Chondrocyte (in vitro differentiated cells): ENCODE measurements around the gene PITX1. TPM values are rescaled to one million over a fixed set of nuclear protein-coding genes. Genes with fewer than 3 reads are reported as not detected.

Source experiments
- DNase-seq: peaks from one replicate; pipeline ENCODE4 v3.0.0; 2021; ENCODE audit warnings: mixed read lengths, low spot score
- H3K27ac Mint-ChIP-seq: one replicate; pipeline ENCODE4 v1.8.0; 2021; ENCODE audit warnings: mild to moderate bottlenecking, moderate library complexity, mixed read lengths; ENCODE audit not compliant: unreplicated experiment
- H3K27me3 Mint-ChIP-seq: 2 replicates; pipeline ENCODE4 v1.8.0; 2021; ENCODE audit warnings: low read depth, mixed read lengths
- H3K36me3 Mint-ChIP-seq: 2 replicates; pipeline ENCODE4 v1.8.0; 2021; ENCODE audit warnings: low read depth, mixed read lengths
- H3K4me1 Mint-ChIP-seq: 2 replicates; pipeline ENCODE4 v1.8.0; 2021; ENCODE audit warnings: low read depth, mild to moderate bottlenecking, mixed read lengths
- H3K4me3 Mint-ChIP-seq: one replicate; pipeline ENCODE4 v1.8.0; 2021; ENCODE audit warnings: mild to moderate bottlenecking, moderate library complexity, mixed read lengths; ENCODE audit not compliant: unreplicated experiment
- H3K9me3 Mint-ChIP-seq: 2 replicates; pipeline ENCODE4 v1.8.0; 2021; ENCODE audit warnings: low read depth, mixed read lengths
- CTCF ChIP-seq: fragments of 200-600 bp; sonication (generic); IDR thresholded peaks from 2 replicates; pipeline ENCODE4 v1.5.0; 2021; ENCODE audit warnings: antibody characterized with exemption, mild to moderate bottlenecking, moderate library complexity
- total RNA-seq: library from RNA; stranded (reverse); gene quantifications from 3 replicates; pipeline ENCODE4 v1.2.1, GENCODE V29; 2021

PITX1 gene
- total RNA-seq, 1 donor from 2014 or later: not detected

GRCh38 chr5:135056316-135057030 lies 22.4 kb upstream of the PITX1 start:
- DNase-seq: no peak
- Mint-ChIP-seq H3K36me3 (peaks cover 2% of the 10 kb centered on the region), H3K9me3 (no peaks in the 10 kb centered on the region), H3K4me1 (no peaks in the 10 kb centered on the region), H3K4me3 (no peak overlapping the region), H3K27ac (no peak overlapping the region), H3K27me3 (peaks cover 80% of the 10 kb centered on the region)
- TF ChIP-seq CTCF: no peak

- peaks cover 83% of the 10 kb centered on the region for H3K27me3 Mint-ChIP-seq
- no peak for DNase-seq
- no peaks in the 10 kb centered on the region for H3K9me3 Mint-ChIP-seq
- no peaks in the 10 kb centered on the region for H3K4me1 Mint-ChIP-seq
- no peak overlapping the region for H3K4me3 Mint-ChIP-seq
- no peak for TF ChIP-seq CTCF
- H3K36me3 Mint-ChIP-seq: peaks cover 2% of the 10 kb centered on the region
- H3K27ac Mint-ChIP-seq: no peak overlapping the region
Measured at GRCh38 chr5:135055396-135055795, 21.4 kb upstream of the PITX1 start.

GRCh38 chr5:135054546-135054945 lies 20.5 kb upstream of the PITX1 start:
- Mint-ChIP-seq H3K36me3 (peaks cover 2% of the 10 kb centered on the region), H3K27me3 (peaks cover 86% of the 10 kb centered on the region), H3K9me3 (no peaks in the 10 kb centered on the region), H3K4me3 (no peak overlapping the region), H3K4me1 (no peaks in the 10 kb centered on the region), H3K27ac (no peak overlapping the region)
- no peak for TF ChIP-seq CTCF
- peak; percentile 14 for DNase-seq

GRCh38 chr5:135053989-135054388 lies 20.0 kb upstream of the PITX1 start:
- peaks cover 2% of the 10 kb centered on the region for H3K36me3 Mint-ChIP-seq
- H3K4me3 Mint-ChIP-seq: no peak overlapping the region
- no peaks in the 10 kb centered on the region for H3K9me3 Mint-ChIP-seq
- H3K27ac Mint-ChIP-seq: no peak overlapping the region
- peak; percentile 27 for DNase-seq
- peaks cover 87% of the 10 kb centered on the region for H3K27me3 Mint-ChIP-seq
- no peak for TF ChIP-seq CTCF
- H3K4me1 Mint-ChIP-seq: no peaks in the 10 kb centered on the region

GRCh38 chr5:135053278-135053677 lies 19.2 kb upstream of the PITX1 start:
- peaks cover 86% of the 10 kb centered on the region for H3K27me3 Mint-ChIP-seq
- no peaks in the 10 kb centered on the region for H3K4me1 Mint-ChIP-seq
- DNase-seq: peak; percentile 39
- no peak overlapping the region for H3K4me3 Mint-ChIP-seq
- H3K9me3 Mint-ChIP-seq: no peaks in the 10 kb centered on the region
- no peak for TF ChIP-seq CTCF
- peaks cover 2% of the 10 kb centered on the region for H3K36me3 Mint-ChIP-seq
- no peak overlapping the region for H3K27ac Mint-ChIP-seq
